Measurements from ENCODE around the gene GTF3C1. TPM values are rescaled to one million over a fixed set of nuclear protein-coding genes. Genes with fewer than 3 reads are reported as not detected.

Gene GTF3C1
- total RNA-seq, 1 donor from 2014 or later = 106 TPM

DNA sequence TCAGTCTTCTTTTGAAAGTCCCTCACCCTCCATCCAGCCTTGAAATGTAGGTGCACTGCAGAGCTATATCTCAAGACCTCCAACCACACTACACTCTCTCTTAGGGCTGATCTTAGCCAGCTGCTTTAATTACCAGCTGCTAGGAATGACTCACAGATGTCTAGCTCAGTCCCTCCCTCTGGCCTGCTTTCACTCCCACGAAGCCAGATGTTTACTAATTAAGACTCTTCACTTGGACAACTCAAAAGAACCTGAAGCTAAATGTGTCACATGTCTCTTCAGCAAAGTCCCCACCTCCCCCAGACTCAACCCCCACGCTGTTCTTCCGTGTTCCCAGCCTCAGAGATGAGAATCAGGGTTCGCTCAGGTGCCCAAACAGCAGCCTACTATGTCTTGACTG lies 2.6 kb downstream of the GTF3C1 start:
- Mint-ChIP-seq H3K36me3 (ENCODE audit: unreplicated experiment) (no peaks in the 10 kb centered on the region), H3K27me3 (ENCODE audit: unreplicated experiment) (peaks cover 4% of the 10 kb centered on the region), H3K9me3 (ENCODE audit: unreplicated experiment) (peaks cover 10% of the 10 kb centered on the region), H3K4me1 (ENCODE audit: low read depth, unreplicated experiment) (peaks cover 7% of the 10 kb centered on the region), H3K4me3 (ENCODE audit: unreplicated experiment) (peak overlapping the region; percentile 22), H3K27ac (ENCODE audit: unreplicated experiment) (peak overlapping the region; percentile 45)
- DNase-seq = no peak
- TF ChIP-seq, protein P1, sequence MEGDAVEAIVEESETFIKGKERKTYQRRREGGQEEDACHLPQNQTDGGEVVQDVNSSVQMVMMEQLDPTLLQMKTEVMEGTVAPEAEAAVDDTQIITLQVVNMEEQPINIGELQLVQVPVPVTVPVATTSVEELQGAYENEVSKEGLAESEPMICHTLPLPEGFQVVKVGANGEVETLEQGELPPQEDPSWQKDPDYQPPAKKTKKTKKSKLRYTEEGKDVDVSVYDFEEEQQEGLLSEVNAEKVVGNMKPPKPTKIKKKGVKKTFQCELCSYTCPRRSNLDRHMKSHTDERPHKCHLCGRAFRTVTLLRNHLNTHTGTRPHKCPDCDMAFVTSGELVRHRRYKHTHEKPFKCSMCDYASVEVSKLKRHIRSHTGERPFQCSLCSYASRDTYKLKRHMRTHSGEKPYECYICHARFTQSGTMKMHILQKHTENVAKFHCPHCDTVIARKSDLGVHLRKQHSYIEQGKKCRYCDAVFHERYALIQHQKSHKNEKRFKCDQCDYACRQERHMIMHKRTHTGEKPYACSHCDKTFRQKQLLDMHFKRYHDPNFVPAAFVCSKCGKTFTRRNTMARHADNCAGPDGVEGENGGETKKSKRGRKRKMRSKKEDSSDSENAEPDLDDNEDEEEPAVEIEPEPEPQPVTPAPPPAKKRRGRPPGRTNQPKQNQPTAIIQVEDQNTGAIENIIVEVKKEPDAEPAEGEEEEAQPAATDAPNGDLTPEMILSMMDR (IDR thresholded peaks at IDR 0.05; ENCODE audit: partially characterized antibody, unreplicated experiment) = no peak

DNA sequence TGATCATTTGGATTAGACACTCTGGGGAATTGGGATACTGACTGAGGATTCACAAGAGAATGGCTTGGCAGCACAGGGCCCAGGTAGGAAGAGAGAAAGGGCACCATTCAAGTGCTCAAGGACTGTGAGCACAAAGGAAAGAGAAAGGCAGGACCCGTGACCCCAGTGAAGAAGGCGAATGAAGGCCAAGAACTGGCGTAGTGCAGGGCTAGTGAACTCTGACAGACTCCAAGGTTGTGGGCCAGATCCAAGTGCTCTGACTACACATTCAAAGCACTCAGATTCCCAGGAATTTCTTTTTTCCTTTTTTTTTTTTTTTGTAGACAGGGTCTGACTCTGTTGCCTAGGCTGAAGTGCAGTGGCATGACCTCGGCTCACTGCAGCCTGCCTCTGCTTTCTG lies 5.0 kb downstream of the GTF3C1 start:
- H3K27ac Mint-ChIP-seq (ENCODE audit: unreplicated experiment) = no peak overlapping the region
- peaks cover 7% of the 10 kb centered on the region for H3K4me1 Mint-ChIP-seq (ENCODE audit: low read depth, unreplicated experiment)
- no peaks in the 10 kb centered on the region for H3K36me3 Mint-ChIP-seq (ENCODE audit: unreplicated experiment)

DNA sequence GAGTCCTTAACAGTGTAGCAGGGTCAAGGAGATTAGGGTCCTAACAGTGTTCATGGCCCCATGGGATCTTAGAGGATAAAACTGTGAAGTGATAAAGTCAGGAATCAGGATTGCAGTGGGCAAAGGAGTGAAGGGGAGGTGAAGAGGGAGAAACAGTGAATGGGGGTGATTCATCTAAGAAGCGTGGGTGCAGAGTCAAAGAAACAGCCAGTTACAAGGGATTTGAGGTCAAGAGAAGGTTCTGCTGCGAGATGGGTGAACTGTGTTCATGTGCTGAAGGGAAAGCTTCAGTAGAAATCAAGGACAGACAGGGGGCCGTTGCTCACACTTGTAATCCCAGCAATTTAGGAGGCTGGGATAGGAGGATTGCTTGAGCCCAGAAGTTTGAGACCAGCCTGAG lies 5.9 kb downstream of the GTF3C1 start:
- no peak for DNase-seq
- TF ChIP-seq, protein P1 (IDR thresholded peaks at IDR 0.05; ENCODE audit: partially characterized antibody, unreplicated experiment) = no peak
- Mint-ChIP-seq H3K36me3 (ENCODE audit: unreplicated experiment) (no peaks in the 10 kb centered on the region), H3K4me3 (ENCODE audit: unreplicated experiment) (no peak overlapping the region), H3K27ac (ENCODE audit: unreplicated experiment) (no peak overlapping the region), H3K9me3 (ENCODE audit: unreplicated experiment) (peaks cover 5% of the 10 kb centered on the region), H3K4me1 (ENCODE audit: low read depth, unreplicated experiment) (peaks cover 7% of the 10 kb centered on the region), H3K27me3 (ENCODE audit: unreplicated experiment) (peaks cover 2% of the 10 kb centered on the region)

More for the DNA sequence above, 5.0 kb downstream of the GTF3C1 start:
- Mint-ChIP-seq H3K4me3 (ENCODE audit: unreplicated experiment) (no peak overlapping the region), H3K27me3 (ENCODE audit: unreplicated experiment) (peaks cover 2% of the 10 kb centered on the region), H3K9me3 (ENCODE audit: unreplicated experiment) (peaks cover 5% of the 10 kb centered on the region)
- no peak for DNase-seq
- TF ChIP-seq, protein P1 (IDR thresholded peaks at IDR 0.05; ENCODE audit: partially characterized antibody, unreplicated experiment) = no peak

DNA sequence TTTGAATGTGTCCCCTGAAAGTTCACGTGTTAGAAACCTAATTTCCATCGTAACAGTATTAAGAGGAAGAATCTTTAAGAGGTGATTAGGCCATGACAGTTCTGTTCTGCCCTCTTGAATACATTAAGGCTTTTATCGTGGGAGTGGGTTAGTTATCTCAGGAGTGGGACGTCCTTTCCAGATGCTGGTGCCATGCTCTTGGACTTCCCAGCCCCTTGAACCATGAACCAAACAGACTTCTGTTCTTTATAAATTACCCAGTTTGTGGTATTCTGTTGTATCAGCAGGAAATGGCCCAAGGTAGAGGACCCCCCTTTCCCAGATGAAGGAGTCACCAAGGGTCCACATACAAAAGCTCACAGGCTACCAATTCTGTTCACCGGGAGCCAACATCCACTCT lies 10.1 kb downstream of the GTF3C1 start:
- DNase-seq = no peak
- Mint-ChIP-seq H3K9me3 (ENCODE audit: unreplicated experiment) (no peaks in the 10 kb centered on the region), H3K4me3 (ENCODE audit: unreplicated experiment) (no peak overlapping the region), H3K4me1 (ENCODE audit: low read depth, unreplicated experiment) (no peaks in the 10 kb centered on the region), H3K36me3 (ENCODE audit: unreplicated experiment) (no peaks in the 10 kb centered on the region), H3K27me3 (ENCODE audit: unreplicated experiment) (no peaks in the 10 kb centered on the region), H3K27ac (ENCODE audit: unreplicated experiment) (no peak overlapping the region)
- TF ChIP-seq, protein P1 (IDR thresholded peaks at IDR 0.05; ENCODE audit: partially characterized antibody, unreplicated experiment) = no peak

DNA sequence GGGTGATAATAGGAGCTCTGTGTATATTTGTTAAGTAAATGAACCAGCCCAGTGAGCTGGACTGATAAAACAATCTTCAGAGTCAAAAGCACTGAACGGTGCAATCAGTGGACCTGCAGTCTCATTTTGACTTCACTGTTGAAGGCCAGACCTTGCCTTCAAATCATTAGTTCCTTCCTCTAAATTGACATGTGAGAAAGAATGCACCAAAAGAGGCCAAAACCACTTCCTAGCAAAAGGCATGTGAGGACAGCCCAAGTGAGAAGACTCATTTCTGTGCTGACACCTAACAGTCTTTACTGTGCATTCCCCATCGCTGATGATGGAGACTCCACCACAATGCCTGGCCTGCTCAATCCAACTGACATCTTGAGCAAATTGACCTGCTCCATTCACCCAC lies 10.6 kb downstream of the GTF3C1 start:
- H3K4me1 Mint-ChIP-seq (ENCODE audit: low read depth, unreplicated experiment) = no peaks in the 10 kb centered on the region
- no peaks in the 10 kb centered on the region for H3K36me3 Mint-ChIP-seq (ENCODE audit: unreplicated experiment)
- no peaks in the 10 kb centered on the region for H3K27me3 Mint-ChIP-seq (ENCODE audit: unreplicated experiment)
- TF ChIP-seq, protein P1 (IDR thresholded peaks at IDR 0.05; ENCODE audit: partially characterized antibody, unreplicated experiment) = no peak
- no peak overlapping the region for H3K27ac Mint-ChIP-seq (ENCODE audit: unreplicated experiment)
- no peaks in the 10 kb centered on the region for H3K9me3 Mint-ChIP-seq (ENCODE audit: unreplicated experiment)
- DNase-seq = no peak
- no peak overlapping the region for H3K4me3 Mint-ChIP-seq (ENCODE audit: unreplicated experiment)
